Mesenchymal stem cell (in vitro differentiated cells and primary cell): ENCODE measurements around the gene NUAK1.

ENCODE experiments used
- DNase-seq: peaks from one replicate; pipeline ENCODE4 v3.0.0-alpha.2; 2013
- H2AFZ ChIP-seq: one replicate; pipeline ENCODE4 v1.6.1; 2013; ENCODE audit warnings: low read depth, mild to moderate bottlenecking, control low read depth, inconsistent platforms, low read length, moderate library complexity
- H2AK5ac ChIP-seq: 2 replicates; pipeline ENCODE4 v1.6.1; 2013; ENCODE audit warnings: low read length, moderate library complexity, mild to moderate bottlenecking, inconsistent platforms; ENCODE audit not compliant: severe bottlenecking
- H2BK120ac ChIP-seq: one replicate; pipeline ENCODE4 v1.6.1; 2013; ENCODE audit warnings: low read depth, mild to moderate bottlenecking, inconsistent platforms, low read length, moderate library complexity
- H2BK12ac ChIP-seq, 2 experiments: one replicate each; pipeline ENCODE4 v1.6.1; 2013; ENCODE audit warnings: inconsistent platforms in 2 of 2, low read length in 2 of 2, mild to moderate bottlenecking in 2 of 2, moderate library complexity in 2 of 2, control low read depth in 1 of 2
- H2BK15ac ChIP-seq: one replicate; pipeline ENCODE4 v1.6.1; 2013; ENCODE audit warnings: mild to moderate bottlenecking, low read depth, inconsistent platforms; ENCODE audit not compliant: poor library complexity, severe bottlenecking
- H2BK5ac ChIP-seq: 2 replicates; pipeline ENCODE4 v1.6.1; 2013; ENCODE audit warnings: low read depth, mild to moderate bottlenecking, low read length, control low read depth, inconsistent platforms; ENCODE audit not compliant: poor library complexity, severe bottlenecking
- H3K14ac ChIP-seq, 2 experiments: one replicate each; pipeline ENCODE4 v1.6.1; 2013; ENCODE audit warnings: inconsistent platforms in 2 of 2, low read length in 2 of 2, control low read depth in 1 of 2, mild to moderate bottlenecking in 1 of 2, moderate library complexity in 1 of 2
- H3K18ac ChIP-seq, 2 experiments: one replicate each; pipeline ENCODE4 v1.6.1; 2013; ENCODE audit warnings: inconsistent platforms in 2 of 2, low read length in 2 of 2, control low read depth in 1 of 2, low read depth in 1 of 2, mild to moderate bottlenecking in 1 of 2
- H3K23ac ChIP-seq, 2 experiments: one replicate each; pipeline ENCODE4 v1.6.1; 2013; ENCODE audit warnings: inconsistent platforms in 2 of 2, low read length in 2 of 2, mild to moderate bottlenecking in 2 of 2, moderate library complexity in 2 of 2, control low read depth in 1 of 2
- H3K27ac ChIP-seq: 2 replicates; pipeline ENCODE4 v1.5.1; 2013; ENCODE audit warnings: mild to moderate bottlenecking, moderate library complexity, low read length, control low read depth, inconsistent platforms; ENCODE audit not compliant: poor library complexity, severe bottlenecking
- H3K27me3 ChIP-seq, 2 experiments: 2 replicates each; pipeline versions ENCODE4 v1.6.1 to v1.7.0; 2013; ENCODE audit warnings: low read length in 2 of 2, mild to moderate bottlenecking in 2 of 2, moderate library complexity in 2 of 2, control low read depth in 1 of 2, inconsistent platforms in 1 of 2; ENCODE audit not compliant: control insufficient read depth in 1 of 2, insufficient read depth in 1 of 2
- H3K36me3 ChIP-seq, 2 experiments: 2 replicates each; pipeline versions ENCODE4 v1.6.1 to v1.7.0; 2013; ENCODE audit warnings: low read length in 2 of 2, control low read depth in 1 of 2, inconsistent platforms in 1 of 2, low read depth in 1 of 2, mild to moderate bottlenecking in 1 of 2; ENCODE audit not compliant: insufficient read depth in 2 of 2, control insufficient read depth in 1 of 2
- H3K4ac ChIP-seq, 2 experiments: one replicate each; pipeline ENCODE4 v1.6.1; 2013; ENCODE audit warnings: inconsistent platforms in 2 of 2, low read length in 2 of 2, mild to moderate bottlenecking in 2 of 2, moderate library complexity in 2 of 2, control low read depth in 1 of 2, low read depth in 1 of 2
- H3K4me1 ChIP-seq: 2 replicates; pipeline ENCODE4 v1.6.1; 2013; ENCODE audit warnings: low read depth, low read length, control low read depth; ENCODE audit not compliant: control insufficient read depth, insufficient read depth
- H3K4me2 ChIP-seq: 2 replicates; pipeline ENCODE4 v1.6.1; 2013; ENCODE audit warnings: low read length, mild to moderate bottlenecking, inconsistent platforms; ENCODE audit not compliant: poor library complexity, severe bottlenecking
- H3K4me3 ChIP-seq, 2 experiments: 2 replicates each; pipeline versions ENCODE4 v1.5.1 to v1.7.0; 2013; ENCODE audit warnings: low read length in 2 of 2, mild to moderate bottlenecking in 2 of 2, control low read depth in 1 of 2, low read depth in 1 of 2; ENCODE audit not compliant: insufficient read depth in 1 of 2
- H3K79me1 ChIP-seq: replicated peaks from 2 replicates; pipeline ENCODE4 v1.6.1; 2013; ENCODE audit warnings: mild to moderate bottlenecking, control low read depth, low read length, inconsistent platforms; ENCODE audit not compliant: poor library complexity, severe bottlenecking
- H3K9ac ChIP-seq: 2 replicates; pipeline ENCODE4 v1.7.0; 2013; ENCODE audit warnings: mild to moderate bottlenecking, low read length, moderate library complexity
- H3K9me3 ChIP-seq: 2 replicates; pipeline ENCODE4 v1.7.0; 2013; ENCODE audit warnings: mild to moderate bottlenecking, low read length; ENCODE audit not compliant: control insufficient read depth
- H4K8ac ChIP-seq: one replicate; pipeline ENCODE4 v1.6.1; 2013; ENCODE audit warnings: inconsistent platforms, mild to moderate bottlenecking, low read length, moderate library complexity
- H4K91ac ChIP-seq: one replicate; pipeline ENCODE4 v1.6.1; 2013; ENCODE audit warnings: mild to moderate bottlenecking, low read length, inconsistent platforms
- WGBS: methylation state at CpG from one replicate; pipeline ENCODE4 v1.1.7; 2013; ENCODE audit warnings: mixed read lengths; 5-methylcytosine and 5-hydroxymethylcytosine counted together

The NUAK1 gene

GRCh38 chr12:106131676-106132075 is 7.1 kb downstream of the NUAK1 start:
- Histone ChIP-seq H3K4me1 (peaks cover 42% of the 10 kb centered on the region), H3K27ac (peak overlapping the region; percentile 43), H2BK5ac (no peak overlapping the region), H3K4ac (no peak overlapping the region), H3K23ac (no peak overlapping the region), H3K9ac (peak overlapping the region; percentile 36), H2AFZ (no peak overlapping the region), H2BK15ac (no peak overlapping the region), H4K91ac (no peak overlapping the region), H2BK12ac (no peak overlapping the region), H2BK120ac (no peak overlapping the region), H3K18ac (no peak overlapping the region), H2AK5ac (peak overlapping the region; percentile 33), H3K14ac (no peak overlapping the region), H3K27me3 (no peaks in the 10 kb centered on the region), H4K8ac (no peak overlapping the region), H3K36me3 (peaks cover 0 to 9% of the 10 kb centered on the region in 2 experiments), H3K4me2 (no peak overlapping the region), H3K4me3 (peak overlapping the region in 1 of 2 experiments; percentile 5), H3K79me1 (peaks cover 14% of the 10 kb centered on the region), H3K9me3 (no peaks in the 10 kb centered on the region)
- WGBS: 11% methylated on average over 5 of the region's 5 CpGs
- peak; percentile 59 for DNase-seq

GRCh38 chr12:106130474-106131113 is 8.2 kb downstream of the NUAK1 start:
- peak overlapping the region in 1 of 2 experiments; percentile 60 for H2BK12ac ChIP-seq
- H2AFZ ChIP-seq: no peak overlapping the region
- H3K9me3 ChIP-seq: no peaks in the 10 kb centered on the region
- peak overlapping the region; percentile 85 for H2AK5ac ChIP-seq
- H3K23ac ChIP-seq: no peak overlapping the region
- no peak overlapping the region for H3K27ac ChIP-seq
- H3K4me1 ChIP-seq: peaks cover 47% of the 10 kb centered on the region
- H3K14ac ChIP-seq: no peak overlapping the region
- H3K27me3 ChIP-seq: no peaks in the 10 kb centered on the region
- 89% methylated on average over 7 of the region's 8 CpGs for WGBS
- DNase-seq: no peak
- H3K36me3 ChIP-seq: peaks cover 0 to 9% of the 10 kb centered on the region in 2 experiments
- H3K4ac ChIP-seq: peak overlapping the region in 1 of 2 experiments; percentile 78
- no peak overlapping the region for H4K8ac ChIP-seq
- H3K9ac ChIP-seq: no peak overlapping the region
- no peak overlapping the region for H3K4me3 ChIP-seq
- H2BK15ac ChIP-seq: no peak overlapping the region
- H3K4me2 ChIP-seq: no peak overlapping the region
- H2BK5ac ChIP-seq: no peak overlapping the region
- no peak overlapping the region for H2BK120ac ChIP-seq
- peaks cover 16% of the 10 kb centered on the region for H3K79me1 ChIP-seq
- peak overlapping the region in 1 of 2 experiments; percentile 35 for H3K18ac ChIP-seq
- H4K91ac ChIP-seq: no peak overlapping the region

- Histone ChIP-seq H4K91ac (peak overlapping the region; percentile 31), H3K27ac (no peak overlapping the region), H3K4me3 (no peak overlapping the region), H2BK12ac (peak overlapping the region in 1 of 2 experiments; percentile 23), H2AK5ac (peak overlapping the region; percentile 2), H2BK120ac (no peak overlapping the region), H3K23ac (no peak overlapping the region), H3K79me1 (peaks cover 17% of the 10 kb centered on the region), H3K27me3 (no peaks in the 10 kb centered on the region), H2BK15ac (no peak overlapping the region), H2BK5ac (no peak overlapping the region), H3K9me3 (no peaks in the 10 kb centered on the region), H3K9ac (no peak overlapping the region), H3K14ac (no peak overlapping the region), H3K36me3 (peaks cover 0 to 5% of the 10 kb centered on the region in 2 experiments), H2AFZ (no peak overlapping the region), H3K18ac (peak overlapping the region; percentile 15 to 24), H4K8ac (peak overlapping the region; percentile 39), H3K4ac (no peak overlapping the region), H3K4me1 (peaks cover 39% of the 10 kb centered on the region), H3K4me2 (no peak overlapping the region)
- 64% methylated on average over 10 of the region's 11 CpGs for WGBS
- DNase-seq: no peak
These were observed 10.0 kb downstream of the NUAK1 start for GRCh38 chr12:106128585-106129328.
